Measurements from ENCODE around the gene CPTP.
A peak's percentile ranks its signal among the peaks of the same experiment; 100 is the strongest.

CPTP gene

DNA sequence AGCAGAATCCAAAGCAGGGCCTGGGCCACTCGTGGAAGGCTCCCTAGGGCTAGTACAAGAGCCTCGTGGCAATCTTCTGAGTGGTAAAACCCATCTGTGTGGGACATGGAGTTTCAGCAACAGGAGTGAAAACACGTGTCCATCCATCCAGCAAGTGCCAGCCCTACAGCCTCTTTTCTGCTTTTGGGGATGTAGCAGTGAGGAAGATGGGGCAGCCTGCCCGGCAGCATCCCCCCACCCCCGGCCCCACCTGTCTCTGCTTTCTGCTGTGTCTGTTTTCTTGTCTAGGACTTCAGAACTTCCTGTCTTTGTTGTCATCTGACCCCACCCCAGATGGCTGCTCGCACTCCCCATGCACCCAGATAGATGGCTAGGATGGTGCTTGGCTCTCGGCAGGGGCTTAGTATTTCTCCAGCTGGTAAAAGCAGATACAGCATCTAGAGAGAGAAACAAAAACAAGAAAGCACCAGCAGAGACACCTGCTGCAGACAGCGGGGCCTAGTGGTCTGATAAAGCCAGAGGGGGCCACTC lies 1.5 kb downstream of the CPTP start:
- no peak for TF ChIP-seq EZH2phosphoT487 (IDR thresholded peaks at IDR 0.05; ENCODE audit: borderline replicate concordance)
- TF ChIP-seq, protein P1, sequence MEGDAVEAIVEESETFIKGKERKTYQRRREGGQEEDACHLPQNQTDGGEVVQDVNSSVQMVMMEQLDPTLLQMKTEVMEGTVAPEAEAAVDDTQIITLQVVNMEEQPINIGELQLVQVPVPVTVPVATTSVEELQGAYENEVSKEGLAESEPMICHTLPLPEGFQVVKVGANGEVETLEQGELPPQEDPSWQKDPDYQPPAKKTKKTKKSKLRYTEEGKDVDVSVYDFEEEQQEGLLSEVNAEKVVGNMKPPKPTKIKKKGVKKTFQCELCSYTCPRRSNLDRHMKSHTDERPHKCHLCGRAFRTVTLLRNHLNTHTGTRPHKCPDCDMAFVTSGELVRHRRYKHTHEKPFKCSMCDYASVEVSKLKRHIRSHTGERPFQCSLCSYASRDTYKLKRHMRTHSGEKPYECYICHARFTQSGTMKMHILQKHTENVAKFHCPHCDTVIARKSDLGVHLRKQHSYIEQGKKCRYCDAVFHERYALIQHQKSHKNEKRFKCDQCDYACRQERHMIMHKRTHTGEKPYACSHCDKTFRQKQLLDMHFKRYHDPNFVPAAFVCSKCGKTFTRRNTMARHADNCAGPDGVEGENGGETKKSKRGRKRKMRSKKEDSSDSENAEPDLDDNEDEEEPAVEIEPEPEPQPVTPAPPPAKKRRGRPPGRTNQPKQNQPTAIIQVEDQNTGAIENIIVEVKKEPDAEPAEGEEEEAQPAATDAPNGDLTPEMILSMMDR (conservative IDR thresholded peaks at IDR 0.05; ENCODE audit: low read length), result no peak
- Histone ChIP-seq H3K27me3 (ENCODE audit: insufficient read depth, low read length, poor library complexity, severe bottlenecking) (no peaks in the 10 kb centered on the region), H3K9ac (ENCODE audit: low read depth, low read length, poor library complexity, severe bottlenecking) (peak overlapping the region; percentile 96), H3K79me2 (ENCODE audit: insufficient read depth, low read length) (peaks cover 49% of the 10 kb centered on the region), H3K36me3 (ENCODE audit: insufficient read depth, low read length) (no peaks in the 10 kb centered on the region), H3K4me1 (ENCODE audit: insufficient read depth, low read length, poor library complexity, severe bottlenecking) (peaks cover 31% of the 10 kb centered on the region), H3K4me2 (ENCODE audit: low read depth, low read length, poor library complexity, severe bottlenecking) (peak overlapping the region; percentile 95), H3F3A (ENCODE audit: low read depth) (no peaks in the 10 kb centered on the region), H2AFZ (ENCODE audit: low read length) (no peak overlapping the region), H3K4me3 (ENCODE audit: low read length, poor library complexity, severe bottlenecking) (peak overlapping the region; percentile 100), H3K9me3 (ENCODE audit: insufficient read depth, low read depth, low read length) (no peaks in the 10 kb centered on the region), H3K9me2 (replicated peaks; ENCODE audit: low read depth, low read length) (no peaks in the 10 kb centered on the region), H4K20me1 (ENCODE audit: insufficient read depth, low read length, poor library complexity, severe bottlenecking) (peaks cover 39% of the 10 kb centered on the region)

DNA sequence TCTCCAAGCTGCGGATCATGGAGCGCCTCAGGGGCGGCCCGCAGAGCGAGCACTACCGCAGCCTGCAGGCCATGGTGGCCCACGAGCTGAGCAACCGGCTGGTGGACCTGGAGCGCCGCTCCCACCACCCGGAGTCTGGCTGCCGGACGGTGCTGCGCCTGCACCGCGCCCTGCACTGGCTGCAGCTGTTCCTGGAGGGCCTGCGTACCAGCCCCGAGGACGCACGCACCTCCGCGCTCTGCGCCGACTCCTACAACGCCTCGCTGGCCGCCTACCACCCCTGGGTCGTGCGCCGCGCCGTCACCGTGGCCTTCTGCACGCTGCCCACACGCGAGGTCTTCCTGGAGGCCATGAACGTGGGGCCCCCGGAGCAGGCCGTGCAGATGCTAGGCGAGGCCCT lies 2.7 kb downstream of the CPTP start:
- H2AFZ ChIP-seq (ENCODE audit: low read length), result no peak overlapping the region
- H3K9me2 ChIP-seq (replicated peaks; ENCODE audit: low read depth, low read length), result no peaks in the 10 kb centered on the region
- no peak overlapping the region for H3K4me2 ChIP-seq (ENCODE audit: low read depth, low read length, poor library complexity, severe bottlenecking)
- H3K36me3 ChIP-seq (ENCODE audit: insufficient read depth, low read length), result no peaks in the 10 kb centered on the region
- H3K27me3 ChIP-seq (ENCODE audit: insufficient read depth, low read length, poor library complexity, severe bottlenecking), result no peaks in the 10 kb centered on the region
- H3K79me2 ChIP-seq (ENCODE audit: insufficient read depth, low read length), result peaks cover 38% of the 10 kb centered on the region
- no peaks in the 10 kb centered on the region for H3K9me3 ChIP-seq (ENCODE audit: insufficient read depth, low read depth, low read length)
- no peak overlapping the region for H3K4me3 ChIP-seq (ENCODE audit: low read length, poor library complexity, severe bottlenecking)
- no peaks in the 10 kb centered on the region for H3F3A ChIP-seq (ENCODE audit: low read depth)
- peaks cover 21% of the 10 kb centered on the region for H3K4me1 ChIP-seq (ENCODE audit: insufficient read depth, low read length, poor library complexity, severe bottlenecking)
- H3K9ac ChIP-seq (ENCODE audit: low read depth, low read length, poor library complexity, severe bottlenecking), result no peak overlapping the region
- no peak for TF ChIP-seq EZH2phosphoT487 (IDR thresholded peaks at IDR 0.05; ENCODE audit: borderline replicate concordance)
- TF ChIP-seq, protein P1 (conservative IDR thresholded peaks at IDR 0.05; ENCODE audit: low read length), result no peak
- peaks cover 28% of the 10 kb centered on the region for H4K20me1 ChIP-seq (ENCODE audit: insufficient read depth, low read length, poor library complexity, severe bottlenecking)

DNA sequence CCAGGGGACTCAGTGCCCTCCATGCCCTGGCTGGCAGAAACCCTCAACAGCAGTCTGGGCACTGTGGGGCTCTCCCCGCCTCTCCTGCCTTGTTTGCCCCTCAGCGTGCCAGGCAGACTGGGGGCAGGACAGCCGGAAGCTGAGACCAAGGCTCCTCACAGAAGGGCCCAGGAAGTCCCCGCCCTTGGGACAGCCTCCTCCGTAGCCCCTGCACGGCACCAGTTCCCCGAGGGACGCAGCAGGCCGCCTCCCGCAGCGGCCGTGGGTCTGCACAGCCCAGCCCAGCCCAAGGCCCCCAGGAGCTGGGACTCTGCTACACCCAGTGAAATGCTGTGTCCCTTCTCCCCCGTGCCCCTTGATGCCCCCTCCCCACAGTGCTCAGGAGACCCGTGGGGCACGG lies 3.7 kb downstream of the CPTP start:
- H3K9me3 ChIP-seq (ENCODE audit: insufficient read depth, low read depth, low read length), result no peaks in the 10 kb centered on the region

More for the DNA sequence above, 3.7 kb downstream of the CPTP start:
- Histone ChIP-seq H3K9me2 (replicated peaks; ENCODE audit: low read depth, low read length) (no peaks in the 10 kb centered on the region), H3K36me3 (ENCODE audit: insufficient read depth, low read length) (no peaks in the 10 kb centered on the region), H3K4me1 (ENCODE audit: insufficient read depth, low read length, poor library complexity, severe bottlenecking) (peaks cover 20% of the 10 kb centered on the region), H3K9ac (ENCODE audit: low read depth, low read length, poor library complexity, severe bottlenecking) (no peak overlapping the region), H3K27me3 (ENCODE audit: insufficient read depth, low read length, poor library complexity, severe bottlenecking) (no peaks in the 10 kb centered on the region), H4K20me1 (ENCODE audit: insufficient read depth, low read length, poor library complexity, severe bottlenecking) (peaks cover 23% of the 10 kb centered on the region), H3K4me2 (ENCODE audit: low read depth, low read length, poor library complexity, severe bottlenecking) (no peak overlapping the region), H2AFZ (ENCODE audit: low read length) (no peak overlapping the region), H3K4me3 (ENCODE audit: low read length, poor library complexity, severe bottlenecking) (no peak overlapping the region), H3F3A (ENCODE audit: low read depth) (no peaks in the 10 kb centered on the region), H3K79me2 (ENCODE audit: insufficient read depth, low read length) (peaks cover 31% of the 10 kb centered on the region)
- TF ChIP-seq EZH2phosphoT487 (IDR thresholded peaks at IDR 0.05; ENCODE audit: borderline replicate concordance), result no peak
